Mesodermal cell (in vitro differentiated cells): ENCODE measurements around the gene RNF44.
A peak's percentile ranks its signal among the peaks of the same experiment; 100 is the strongest.

Experiments
- H3K27ac ChIP-seq: 2 replicates; pipeline ENCODE4 v1.7.0; 2013; ENCODE audit warnings: mild to moderate bottlenecking, low read depth, low read length, moderate library complexity; ENCODE audit not compliant: severe bottlenecking
- H3K36me3 ChIP-seq: 2 replicates; pipeline ENCODE4 v1.7.1; 2013; ENCODE audit warnings: mild to moderate bottlenecking, low read length, moderate library complexity; ENCODE audit not compliant: control insufficient read depth, insufficient read depth
- H3K4me1 ChIP-seq: one replicate; pipeline ENCODE4 v1.7.1; 2013; ENCODE audit warnings: mild to moderate bottlenecking, low read length; ENCODE audit not compliant: insufficient read depth, control insufficient read depth, poor library complexity, severe bottlenecking
- H3K4me3 ChIP-seq: 2 replicates; pipeline ENCODE4 v1.7.0; 2013; ENCODE audit warnings: low read length, control low read depth, mild to moderate bottlenecking; ENCODE audit not compliant: insufficient read depth, poor library complexity, severe bottlenecking; ENCODE audit errors: extremely low read depth
- H3K9me3 ChIP-seq: 2 replicates; pipeline ENCODE4 v1.7.1; 2013; ENCODE audit warnings: mild to moderate bottlenecking, low read length, moderate library complexity; ENCODE audit not compliant: control insufficient read depth
- WGBS, 2 experiments: methylation state at CpG; one replicate each; pipeline ENCODE4 v1.1.5; 2013; ENCODE audit warnings: missing lambda C conversion rate in 2 of 2; ENCODE audit not compliant: insufficient coverage in 2 of 2; 5-methylcytosine and 5-hydroxymethylcytosine counted together

Gene RNF44

GRCh38 chr5:176541338-176542134 lies 4.3 kb upstream of the RNF44 start:
- Histone ChIP-seq H3K4me3 (peak overlapping the region; percentile 55), H3K27ac (peak overlapping the region; percentile 16), H3K9me3 (no peaks in the 10 kb centered on the region), H3K36me3 (no peaks in the 10 kb centered on the region), H3K4me1 (peaks cover 24% of the 10 kb centered on the region)
- WGBS, 2 experiments, result 61 to 66% methylated on average over 9 of the region's 12 CpGs

GRCh38 chr5:176540956-176541337 lies 3.7 kb upstream of the RNF44 start:
- 88 to 97% methylated on average over 7 to 8 of the region's 8 CpGs for WGBS, 2 experiments
- Histone ChIP-seq H3K36me3 (no peaks in the 10 kb centered on the region), H3K4me3 (no peak overlapping the region), H3K4me1 (peaks cover 24% of the 10 kb centered on the region), H3K9me3 (no peaks in the 10 kb centered on the region), H3K27ac (no peak overlapping the region)

- H3K4me3 ChIP-seq, result no peak overlapping the region
- whole genome bisulfite sequencing, 2 experiments, result 94 to 98% methylated on average over 5 to 7 of the region's 8 CpGs
- no peaks in the 10 kb centered on the region for H3K9me3 ChIP-seq
- no peak overlapping the region for H3K27ac ChIP-seq
- H3K36me3 ChIP-seq, result no peaks in the 10 kb centered on the region
- peaks cover 24% of the 10 kb centered on the region for H3K4me1 ChIP-seq
These were observed 3.3 kb upstream of the RNF44 start for GRCh38 chr5:176540476-176540899.

GRCh38 chr5:176538989-176539384 lies 1.8 kb upstream of the RNF44 start:
- Histone ChIP-seq H3K36me3 (peaks cover 10% of the 10 kb centered on the region), H3K27ac (no peak overlapping the region), H3K4me1 (peaks cover 38% of the 10 kb centered on the region), H3K9me3 (no peaks in the 10 kb centered on the region), H3K4me3 (no peak overlapping the region)
- 93% methylated on average over 3 to 4 of the region's 5 CpGs for WGBS, 2 experiments

- Histone ChIP-seq H3K9me3 (no peaks in the 10 kb centered on the region), H3K4me3 (peak overlapping the region; percentile 91), H3K4me1 (peaks cover 39% of the 10 kb centered on the region), H3K27ac (peak overlapping the region; percentile 99), H3K36me3 (peaks cover 12% of the 10 kb centered on the region)
- WGBS, 2 experiments, result 22 to 42% methylated on average over 4 to 8 of the region's 13 CpGs
These were observed 1.2 kb upstream of the RNF44 start for GRCh38 chr5:176538230-176538988.

GRCh38 chr5:176537554-176538229 lies 490 bp upstream of the RNF44 start:
- Histone ChIP-seq H3K4me3 (peak overlapping the region; percentile 91), H3K9me3 (no peaks in the 10 kb centered on the region), H3K36me3 (peaks cover 19% of the 10 kb centered on the region), H3K27ac (peak overlapping the region; percentile 99), H3K4me1 (peaks cover 43% of the 10 kb centered on the region)
- WGBS, 2 experiments, result 0 to 1% methylated on average over 43 of the region's 43 CpGs

GRCh38 chr5:176536132-176536901 lies 885 bp downstream of the RNF44 start:
- Histone ChIP-seq H3K36me3 (peaks cover 33% of the 10 kb centered on the region), H3K27ac (peak overlapping the region; percentile 99), H3K4me3 (peak overlapping the region; percentile 91), H3K9me3 (no peaks in the 10 kb centered on the region), H3K4me1 (peaks cover 33% of the 10 kb centered on the region)
- WGBS, 2 experiments, result 0% methylated on average over 22 to 27 of the region's 43 CpGs

- Histone ChIP-seq H3K4me3 (peak overlapping the region; percentile 91), H3K9me3 (no peaks in the 10 kb centered on the region), H3K27ac (peak overlapping the region; percentile 99), H3K4me1 (peaks cover 31% of the 10 kb centered on the region), H3K36me3 (peaks cover 39% of the 10 kb centered on the region)
- 1 to 4% methylated on average over 4 to 9 of the region's 9 CpGs for WGBS, 2 experiments
These were observed 1.5 kb downstream of the RNF44 start for GRCh38 chr5:176535664-176536131.

- Histone ChIP-seq H3K36me3 (peaks cover 43% of the 10 kb centered on the region), H3K9me3 (no peaks in the 10 kb centered on the region), H3K4me1 (peaks cover 29% of the 10 kb centered on the region), H3K27ac (peak overlapping the region; percentile 99), H3K4me3 (peak overlapping the region; percentile 91)
- WGBS, 2 experiments, result 68 to 74% methylated on average over 9 to 11 of the region's 11 CpGs
These were observed 2.0 kb downstream of the RNF44 start for GRCh38 chr5:176535101-176535663.

GRCh38 chr5:176534640-176535039 lies 2.6 kb downstream of the RNF44 start:
- 91 to 100% methylated on average over 4 of the region's 4 CpGs for WGBS, 2 experiments
- Histone ChIP-seq H3K4me1 (peaks cover 29% of the 10 kb centered on the region), H3K4me3 (peak overlapping the region; percentile 91), H3K36me3 (peaks cover 46% of the 10 kb centered on the region), H3K27ac (no peak overlapping the region), H3K9me3 (no peaks in the 10 kb centered on the region)
